ENCODE data around the gene SF3B2.
A peak's percentile ranks its signal among the peaks of the same experiment; 100 is the strongest.
"Not testable (repeated sequence)": the region's sequence is repeated elsewhere in the genome, so short reads cannot be mapped to it uniquely, and the experiment has no call there.

The SF3B2 gene

GRCh38 chr11:66068923-66069714 lies 17.0 kb downstream of the SF3B2 start:
- DNase-seq (ENCODE audit: low spot score): no peak
- H3K36me3 Mint-ChIP-seq (ENCODE audit: low read depth): peaks cover 69% of the 10 kb centered on the region
- H3K4me3 Mint-ChIP-seq: peak overlapping the region; percentile 85
- H3K27me3 Mint-ChIP-seq (ENCODE audit: low read depth): no peaks in the 10 kb centered on the region
- no peaks in the 10 kb centered on the region for H3K9me3 Mint-ChIP-seq
- H3K27ac Mint-ChIP-seq: peak overlapping the region; percentile 95
- peaks cover 50% of the 10 kb centered on the region for H3K4me1 Mint-ChIP-seq (ENCODE audit: low read depth)

GRCh38 chr11:66069715-66070603 lies 17.8 kb downstream of the SF3B2 start, which contains the start of gene PACS1:
TSS of gene PACS1 (plus strand) at chr11:66070272. CDS start at chr11:66070487, 215 bp downstream.
- H3K27ac Mint-ChIP-seq: peak within 1 kb of the TSS; percentile 95
- no peaks in the 10 kb centered on the region for H3K27me3 Mint-ChIP-seq (ENCODE audit: low read depth)
- peaks cover 67% of the 10 kb centered on the region for H3K36me3 Mint-ChIP-seq (ENCODE audit: low read depth)
- H3K4me3 Mint-ChIP-seq: peak within 1 kb of the TSS; percentile 90
- H3K4me1 Mint-ChIP-seq (ENCODE audit: low read depth): peaks cover 54% of the 10 kb centered on the region
- H3K9me3 Mint-ChIP-seq: no peaks in the 10 kb centered on the region
- DNase-seq (ENCODE audit: low spot score): peak; percentile 77

GRCh38 chr11:66070604-66071380 lies 18.6 kb downstream of the SF3B2 start:
- peaks cover 64% of the 10 kb centered on the region for H3K36me3 Mint-ChIP-seq (ENCODE audit: low read depth)
- peak overlapping the region; percentile 89 for H3K27ac Mint-ChIP-seq
- H3K9me3 Mint-ChIP-seq: no peaks in the 10 kb centered on the region
- no peaks in the 10 kb centered on the region for H3K27me3 Mint-ChIP-seq (ENCODE audit: low read depth)
- DNase-seq (ENCODE audit: low spot score): no peak
- peaks cover 50% of the 10 kb centered on the region for H3K4me1 Mint-ChIP-seq (ENCODE audit: low read depth)
- H3K4me3 Mint-ChIP-seq: peak overlapping the region; percentile 90

- Mint-ChIP-seq H3K4me1 (ENCODE audit: low read depth) (peaks cover 50% of the 10 kb centered on the region), H3K27me3 (ENCODE audit: low read depth) (no peaks in the 10 kb centered on the region), H3K9me3 (no peaks in the 10 kb centered on the region), H3K27ac (peak overlapping the region; percentile 89), H3K36me3 (ENCODE audit: low read depth) (peaks cover 59% of the 10 kb centered on the region), H3K4me3 (peak overlapping the region; percentile 90)
- DNase-seq (ENCODE audit: low spot score): no peak
Observed at GRCh38 chr11:66071381-66071801, 19.2 kb downstream of the SF3B2 start.

- Mint-ChIP-seq H3K27ac (peak overlapping the region; percentile 89), H3K4me3 (peak overlapping the region; percentile 90), H3K4me1 (ENCODE audit: low read depth) (peaks cover 46% of the 10 kb centered on the region), H3K36me3 (ENCODE audit: low read depth) (peaks cover 56% of the 10 kb centered on the region), H3K27me3 (ENCODE audit: low read depth) (no peaks in the 10 kb centered on the region), H3K9me3 (no peaks in the 10 kb centered on the region)
- no peak for DNase-seq (ENCODE audit: low spot score)
Observed at GRCh38 chr11:66072081-66072480, 19.9 kb downstream of the SF3B2 start.

GRCh38 chr11:66072518-66072917 lies 20.4 kb downstream of the SF3B2 start:
- Mint-ChIP-seq H3K36me3 (ENCODE audit: low read depth) (peaks cover 56% of the 10 kb centered on the region), H3K27me3 (ENCODE audit: low read depth) (no peaks in the 10 kb centered on the region), H3K4me1 (ENCODE audit: low read depth) (peaks cover 49% of the 10 kb centered on the region), H3K27ac (peak overlapping the region; percentile 89), H3K9me3 (no peaks in the 10 kb centered on the region), H3K4me3 (peak overlapping the region; percentile 90)
- DNase-seq (ENCODE audit: low spot score): no peak

GRCh38 chr11:66073669-66074068 lies 21.5 kb downstream of the SF3B2 start:
- DNase-seq (ENCODE audit: low spot score): no peak
- H3K27me3 Mint-ChIP-seq (ENCODE audit: low read depth): no peaks in the 10 kb centered on the region
- H3K27ac Mint-ChIP-seq: no peak overlapping the region
- H3K36me3 Mint-ChIP-seq (ENCODE audit: low read depth): peaks cover 53% of the 10 kb centered on the region
- H3K9me3 Mint-ChIP-seq: no peaks in the 10 kb centered on the region
- peaks cover 49% of the 10 kb centered on the region for H3K4me1 Mint-ChIP-seq (ENCODE audit: low read depth)
- no peak overlapping the region for H3K4me3 Mint-ChIP-seq

- no peak overlapping the region for H3K4me3 Mint-ChIP-seq
- H3K9me3 Mint-ChIP-seq: no peaks in the 10 kb centered on the region
- DNase-seq (ENCODE audit: low spot score): no peak
- H3K36me3 Mint-ChIP-seq (ENCODE audit: low read depth): peaks cover 46% of the 10 kb centered on the region
- H3K27me3 Mint-ChIP-seq (ENCODE audit: low read depth): no peaks in the 10 kb centered on the region
- H3K27ac Mint-ChIP-seq: no peak overlapping the region
- H3K4me1 Mint-ChIP-seq (ENCODE audit: low read depth): peaks cover 54% of the 10 kb centered on the region
Observed at GRCh38 chr11:66075273-66075672, 23.1 kb downstream of the SF3B2 start.

GRCh38 chr11:66076561-66076960 lies 24.4 kb downstream of the SF3B2 start:
- no peak overlapping the region for H3K4me3 Mint-ChIP-seq

GRCh38 chr11:66077927-66078326 lies 25.8 kb downstream of the SF3B2 start:
- Mint-ChIP-seq H3K4me1 (ENCODE audit: low read depth) (peaks cover 56% of the 10 kb centered on the region), H3K27ac (peak overlapping the region; percentile 64)

More at GRCh38 chr11:66076561-66076960, 24.4 kb downstream of the SF3B2 start:
- Mint-ChIP-seq H3K9me3 (no peaks in the 10 kb centered on the region), H3K27ac (no peak overlapping the region), H3K36me3 (ENCODE audit: low read depth) (peaks cover 40% of the 10 kb centered on the region), H3K27me3 (ENCODE audit: low read depth) (no peaks in the 10 kb centered on the region), H3K4me1 (ENCODE audit: low read depth) (peaks cover 60% of the 10 kb centered on the region)
- no peak for DNase-seq (ENCODE audit: low spot score)

GRCh38 chr11:66078949-66079348 lies 26.8 kb downstream of the SF3B2 start:
- Mint-ChIP-seq H3K4me1 (ENCODE audit: low read depth) (peaks cover 61% of the 10 kb centered on the region), H3K27ac (peak overlapping the region; percentile 64), H3K36me3 (ENCODE audit: low read depth) (peaks cover 26% of the 10 kb centered on the region)
- not testable (repeated sequence) for DNase-seq (ENCODE audit: low spot score); H3K4me3 Mint-ChIP-seq; H3K27me3 Mint-ChIP-seq (ENCODE audit: low read depth); H3K9me3 Mint-ChIP-seq

More at GRCh38 chr11:66077927-66078326, 25.8 kb downstream of the SF3B2 start:
- no peak overlapping the region for H3K4me3 Mint-ChIP-seq
- H3K27me3 Mint-ChIP-seq (ENCODE audit: low read depth): no peaks in the 10 kb centered on the region
- DNase-seq (ENCODE audit: low spot score): no peak
- peaks cover 32% of the 10 kb centered on the region for H3K36me3 Mint-ChIP-seq (ENCODE audit: low read depth)
- no peaks in the 10 kb centered on the region for H3K9me3 Mint-ChIP-seq

GRCh38 chr11:66080055-66080817 lies 28.1 kb downstream of the SF3B2 start:
- H3K36me3 Mint-ChIP-seq (ENCODE audit: low read depth): peaks cover 17% of the 10 kb centered on the region
- H3K27me3 Mint-ChIP-seq (ENCODE audit: low read depth): no peaks in the 10 kb centered on the region
- no peaks in the 10 kb centered on the region for H3K9me3 Mint-ChIP-seq
- H3K4me1 Mint-ChIP-seq (ENCODE audit: low read depth): peaks cover 64% of the 10 kb centered on the region
- peak overlapping the region; percentile 97 for H3K27ac Mint-ChIP-seq
- peak overlapping the region; percentile 87 for H3K4me3 Mint-ChIP-seq
- DNase-seq (ENCODE audit: low spot score): peak; percentile 51

GRCh38 chr11:66081505-66081904 lies 29.3 kb downstream of the SF3B2 start:
- Mint-ChIP-seq H3K4me1 (ENCODE audit: low read depth) (peaks cover 64% of the 10 kb centered on the region), H3K36me3 (ENCODE audit: low read depth) (peaks cover 16% of the 10 kb centered on the region), H3K4me3 (peak overlapping the region; percentile 87), H3K27ac (peak overlapping the region; percentile 97), H3K27me3 (ENCODE audit: low read depth) (no peaks in the 10 kb centered on the region), H3K9me3 (no peaks in the 10 kb centered on the region)
- DNase-seq (ENCODE audit: low spot score): peak; percentile 61
